Endothelial cell of umbilical vein (primary cell): ENCODE data around the gene NDUFS8. TPM values are rescaled to one million over a fixed set of nuclear protein-coding genes. Genes with fewer than 3 reads are reported as not detected.

Experiments used
- BruUV-seq: library from RNA; stranded (reverse); fragments of 400-500 nt; replicated peaks from 2 replicates; lab custom pipeline; 2021; lab: Mats Ljungman, UMichigan
- CTCF ChIA-PET: fragments of 300-600, 350-600 bp; sonication (Branson Sonifier 250); formaldehyde crosslinking; loops from one replicate; lab custom pipeline; 2021; ENCODE audit warnings: antibody characterized with exemption, inconsistent platforms; lab: Charles Lee
- POLR2A ChIA-PET: fragments of 300-600, 350-600 bp; sonication (Branson Sonifier 250); formaldehyde crosslinking; loops from one replicate; lab custom pipeline; 2021; ENCODE audit warnings: antibody characterized with exemption, inconsistent platforms; lab: Charles Lee
- DNase-seq: peaks from one replicate; pipeline ENCODE4 v3.0.0-alpha.2; 2011; ENCODE audit warnings: low read depth, low spot score
- FAIRE-seq: peaks from 2 replicates; lab custom pipeline; 2011; peaks lifted over from hg19 to GRCh38; lab: Jason Lieb, UNC
- H2AFZ ChIP-seq: 2 replicates; pipeline ENCODE4 v1.6.0; 2012; ENCODE audit warnings: low read depth, low read length, control low read depth, inconsistent platforms
- H3K27ac ChIP-seq: 2 replicates; pipeline ENCODE4 v1.5.1; 2011; ENCODE audit warnings: low read depth, mild to moderate bottlenecking, control low read depth, low read length, moderate library complexity; ENCODE audit not compliant: insufficient read depth
- H3K27me3 ChIP-seq, 2 experiments: 2 replicates each; pipeline versions ENCODE4 v1.6.0 to v1.6.1; 2011; ENCODE audit warnings: low read length in 2 of 2, mixed read lengths in 1 of 2; ENCODE audit not compliant: control insufficient read depth in 2 of 2, insufficient read depth in 2 of 2
- H3K36me3 ChIP-seq, 2 experiments: 2 replicates in 1 of 2; 3 replicates in 1 of 2; pipeline ENCODE4 v1.5.1; 2011; ENCODE audit warnings: low read length in 2 of 2, mild to moderate bottlenecking in 1 of 2, moderate library complexity in 1 of 2; ENCODE audit not compliant: control insufficient read depth in 2 of 2, insufficient read depth in 2 of 2; ENCODE audit errors: extremely low read depth in 1 of 2
- H3K4me1 ChIP-seq: 3 replicates; pipeline ENCODE4 v1.5.1; 2011; ENCODE audit warnings: mild to moderate bottlenecking, low read length; ENCODE audit not compliant: control insufficient read depth, insufficient read depth; ENCODE audit errors: extremely low read depth
- H3K4me2 ChIP-seq: 2 replicates; pipeline ENCODE4 v1.6.1; 2011; ENCODE audit warnings: low read length, control low read depth, mixed read lengths; ENCODE audit not compliant: insufficient read depth
- H3K4me3 ChIP-seq, 3 experiments: fragments of 200-600 bp in 1 of 3; sonication (generic), shearing (Covaris generic) in 1 of 3; replicated peaks in 1 of 3; 2 replicates each; pipeline ENCODE4 v1.5.1; 2011 to 2016; ENCODE audit warnings: control low read depth in 3 of 3, low read length in 3 of 3, mild to moderate bottlenecking in 2 of 3, inconsistent platforms in 1 of 3, low read depth in 1 of 3, moderate library complexity in 1 of 3; ENCODE audit not compliant: insufficient read depth in 1 of 3
- H3K79me2 ChIP-seq: 2 replicates; pipeline ENCODE4 v1.6.0; 2012; ENCODE audit warnings: low read length, inconsistent platforms; ENCODE audit not compliant: control insufficient read depth, insufficient read depth
- H3K9ac ChIP-seq: replicated peaks from 2 replicates; pipeline ENCODE3; 2011; ENCODE audit warnings: low read length, control low read depth; ENCODE audit not compliant: insufficient read depth; ENCODE audit errors: extremely low read depth
- H3K9me1 ChIP-seq: replicated peaks from 3 replicates; pipeline ENCODE4 v1.6.0; 2011; ENCODE audit warnings: mild to moderate bottlenecking, low read length; ENCODE audit not compliant: control insufficient read depth, insufficient read depth; ENCODE audit errors: extremely low read depth
- H3K9me3 ChIP-seq: replicated peaks from 2 replicates; pipeline ENCODE4 v1.5.1; 2012; ENCODE audit warnings: low read length, inconsistent platforms; ENCODE audit not compliant: control insufficient read depth, insufficient read depth
- H4K20me1 ChIP-seq: replicated peaks from 2 replicates; pipeline ENCODE3; 2011; ENCODE audit warnings: mild to moderate bottlenecking, low read length; ENCODE audit not compliant: control insufficient read depth, insufficient read depth; ENCODE audit errors: extremely low read depth
- CTCF ChIP-seq, 2 donors: IDR thresholded peaks; 1 replicate in 1 of 2; 2 replicates in 1 of 2; pipeline ENCODE4 v1.5.1; 2011; ENCODE audit warnings: low read length in 2 of 2, mild to moderate bottlenecking in 2 of 2, moderate library complexity in 2 of 2, control low read depth in 1 of 2, inconsistent platforms in 1 of 2, low read depth in 1 of 2; ENCODE audit not compliant: insufficient read depth in 1 of 2; ENCODE audit errors: extremely low read depth in 1 of 2
- FOS ChIP-seq: IDR thresholded peaks from 2 replicates; pipeline ENCODE4 v1.6.1; 2011; ENCODE audit warnings: mild to moderate bottlenecking, low read length, moderate library complexity, borderline replicate concordance; ENCODE audit not compliant: insufficient read depth
- GATA2 ChIP-seq: IDR thresholded peaks from 2 replicates; pipeline ENCODE4 v1.7.0; 2011; ENCODE audit warnings: low read depth, mild to moderate bottlenecking, moderate library complexity, mixed read lengths, low read length; ENCODE audit not compliant: insufficient read length, insufficient read depth
- JUN ChIP-seq: IDR thresholded peaks from 2 replicates; pipeline ENCODE4 v1.6.1; 2011; ENCODE audit warnings: borderline replicate concordance, low read depth; ENCODE audit not compliant: insufficient read length, insufficient read depth
- MAX ChIP-seq: IDR thresholded peaks from 2 replicates; pipeline ENCODE4 v1.6.1; 2011; ENCODE audit not compliant: insufficient read depth, insufficient read length
- POLR2A ChIP-seq: IDR thresholded peaks from 2 replicates; pipeline ENCODE4 v1.6.1; 2012; ENCODE audit warnings: low read depth, mild to moderate bottlenecking, control low read depth, low read length
- dilution Hi-C: fragments of 300-500 bp; cut with MboI; formaldehyde crosslinking; loops from one replicate; pipeline ENCODE4 v1.15.0; 2019; ENCODE audit warnings: low sequenced_read_pairs; ENCODE audit not compliant: extremely low pct_ligation_motif_present
- intact Hi-C: fragments of 100-400 bp; cut with micrococcal nuclease; formaldehyde crosslinking; loops from one replicate; pipeline ENCODE4 v1.10.0; 2022
- polyA plus RNA-seq, 4 experiments: library from polyadenylated mRNA; depleted of rRNA in 3 of 4; stranded (reverse) in 3 of 4; unstranded in 1 of 4; fragments of >200 nt; gene quantifications; 2 replicates each; pipeline versions ENCODE4 v1.2.1 to v1.2.3, GENCODE V29; 2011 to 2012; ENCODE audit warnings: missing spikeins in 1 of 4
- total RNA-seq: library from RNA; stranded (reverse); gene quantifications from 2 replicates; pipeline ENCODE4 v1.2.3, GENCODE V29; 2021

The NDUFS8 gene
- total and polyA plus RNA-seq, 2 donors (not counting 3 experiments of a cell fraction or from before 2014, with no cell fraction given), result 166 to 170 TPM

GRCh38 chr11:68008381-68009337 lies 21.8 kb upstream of the NDUFS8 start:
- no peak overlapping the region for H3K9ac ChIP-seq
- H4K20me1 ChIP-seq, result no peaks in the 10 kb centered on the region
- no peak for FAIRE-seq
- no peaks in the 10 kb centered on the region for H3K9me1 ChIP-seq
- BruUV-seq, result no TSS peak
- no peaks in the 10 kb centered on the region for H3K79me2 ChIP-seq
- H3K4me3 ChIP-seq, result no peak overlapping the region
- peaks cover 7% of the 10 kb centered on the region for H3K4me1 ChIP-seq
- no peak overlapping the region for H2AFZ ChIP-seq
- ChIA-PET CTCF (interaction anchor here (2.6 kb wide), 1 partner anchor 197 kb away, joined by 12 read pairs; no protein-coding TSS in a partner anchor), POLR2A (no interaction called here)
- no peak overlapping the region for H3K27ac ChIP-seq
- H3K9me3 ChIP-seq, result no peaks in the 10 kb centered on the region
- no peak for TF ChIP-seq GATA2
- no peak for TF ChIP-seq FOS
- TF ChIP-seq POLR2A, result no peak
- dilution Hi-C loops (no loop called here), intact Hi-C loops (no loop called here)
- no peaks in the 10 kb centered on the region for H3K27me3 ChIP-seq
- no peaks in the 10 kb centered on the region for H3K36me3 ChIP-seq
- no peak overlapping the region for H3K4me2 ChIP-seq
- DNase-seq, result no peak

GRCh38 chr11:68009391-68010089 lies 20.9 kb upstream of the NDUFS8 start:
- no peak overlapping the region for H3K4me2 ChIP-seq
- H3K79me2 ChIP-seq, result no peaks in the 10 kb centered on the region
- peak; percentile 33 for FAIRE-seq
- no peak overlapping the region for H3K4me3 ChIP-seq
- ChIA-PET POLR2A (no interaction called here), CTCF (interaction anchor here (2.6 kb wide), 1 partner anchor 197 kb away, joined by 12 read pairs; no protein-coding TSS in a partner anchor)
- H2AFZ ChIP-seq, result peak overlapping the region; percentile 86
- peak; percentile 61 for DNase-seq
- no TSS peak for BruUV-seq
- dilution Hi-C loops, result no loop called here
- H3K36me3 ChIP-seq, result no peaks in the 10 kb centered on the region
- no peaks in the 10 kb centered on the region for H3K27me3 ChIP-seq
- no peaks in the 10 kb centered on the region for H3K9me1 ChIP-seq
- H4K20me1 ChIP-seq, result no peaks in the 10 kb centered on the region
- H3K9ac ChIP-seq, result peak overlapping the region; percentile 30
- peaks cover 8% of the 10 kb centered on the region for H3K4me1 ChIP-seq
- no peak overlapping the region for H3K27ac ChIP-seq
- intact Hi-C loops, result no loop called here
- TF ChIP-seq JUN (no peak), MAX (no peak), CTCF (IDR thresholded peaks at IDR 0.05; ENCODE audit: extremely low read depth in 1 of 2, insufficient read depth in 1 of 2, low read depth in 1 of 2, low read length in 2 of 2) (peak in 1 of 2 donors; percentile 1)
- no peaks in the 10 kb centered on the region for H3K9me3 ChIP-seq
